GM18868 (cell line): ENCODE results near the gene FNIP1.
"Not testable (repeated sequence)": the region's sequence is repeated elsewhere in the genome, so short reads cannot be mapped to it uniquely, and the experiment has no call there.

Source experiments
- ATAC-seq: cut with Tn5 transposase; IDR thresholded peaks from one replicate; pipeline ENCODE4 v1.9.1; 2021; ENCODE audit warnings: mild to moderate bottlenecking, moderate library complexity; ENCODE audit not compliant: unreplicated experiment

The FNIP1 gene

DNA sequence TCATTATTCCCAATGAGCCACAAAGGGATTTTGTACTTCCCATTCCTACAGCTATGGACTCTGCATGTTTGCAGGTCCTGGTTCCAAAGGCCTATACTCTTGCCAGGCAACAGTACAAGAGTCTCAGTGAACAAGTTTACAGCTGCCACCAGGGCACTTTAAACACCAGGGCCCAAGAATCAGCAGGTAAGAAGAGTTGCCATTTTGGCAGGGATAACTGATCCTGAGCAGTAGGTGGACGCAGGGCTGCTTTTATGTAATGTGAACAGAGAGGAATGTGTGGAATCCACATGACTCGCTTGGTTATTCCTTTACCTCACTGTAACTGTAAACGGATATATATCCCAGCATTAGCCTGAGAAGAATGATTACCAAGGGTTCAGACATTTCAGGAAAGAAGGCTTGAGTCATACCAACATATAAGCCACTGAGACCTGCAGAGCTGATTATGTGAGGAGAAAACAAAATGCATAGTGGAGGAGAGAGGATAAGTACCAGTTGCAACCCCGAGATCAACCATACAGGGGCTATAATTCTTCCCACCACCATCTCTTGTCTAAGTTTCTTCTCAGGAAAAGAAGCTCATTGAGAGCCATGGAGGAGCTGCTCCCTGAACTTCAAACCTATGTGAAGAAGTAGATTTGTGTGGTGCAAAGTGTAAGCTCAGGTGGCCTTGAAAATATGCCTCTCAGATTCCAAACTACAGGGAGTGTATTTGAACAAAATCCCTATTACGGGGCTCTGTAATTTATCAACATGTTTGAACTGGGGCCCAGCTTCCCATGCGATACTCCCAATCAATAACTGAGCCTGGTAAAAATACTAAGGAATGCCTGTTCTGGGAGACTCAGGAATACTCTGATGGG lies 186.4 kb downstream of the FNIP1 start:
- no peak for ATAC-seq

DNA sequence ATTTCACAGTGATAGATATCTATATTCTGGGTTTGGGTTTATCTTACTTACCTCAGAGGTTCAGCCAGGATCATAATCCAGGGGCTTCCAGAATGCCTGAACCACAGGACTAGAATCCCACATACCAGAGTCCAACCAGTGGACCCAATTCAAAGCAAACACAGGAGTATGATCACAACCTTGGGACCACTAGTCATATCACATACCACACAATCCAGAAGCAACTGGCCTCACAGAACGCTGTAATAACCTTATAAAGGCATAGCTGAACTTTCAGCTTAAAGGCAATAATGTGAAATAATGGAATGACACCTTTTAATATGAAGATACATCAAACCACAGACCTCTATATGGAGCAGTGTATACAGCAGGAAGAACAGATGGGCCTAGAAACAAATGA lies 187.0 kb downstream of the FNIP1 start:
- no peak for ATAC-seq

DNA sequence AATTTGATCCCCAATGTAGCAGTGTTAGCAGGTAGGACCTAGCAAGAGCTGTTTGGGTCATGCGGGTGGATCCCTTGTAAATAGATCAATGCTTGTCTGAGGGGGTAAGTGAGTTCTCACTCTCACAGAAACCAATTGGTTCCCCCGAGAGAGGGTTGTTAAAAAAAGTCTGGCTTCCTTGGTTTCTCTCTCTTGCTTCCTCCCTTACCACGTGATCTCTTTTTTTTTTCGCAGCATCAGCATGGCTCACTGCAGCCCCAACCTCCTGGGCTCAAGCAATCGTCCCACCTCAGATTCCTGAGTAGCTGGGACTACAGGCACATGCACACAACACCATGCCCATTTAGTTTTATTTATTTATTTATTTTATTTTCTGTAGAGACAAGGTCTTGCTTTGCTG lies 188.2 kb downstream of the FNIP1 start:
- ATAC-seq = no peak

DNA sequence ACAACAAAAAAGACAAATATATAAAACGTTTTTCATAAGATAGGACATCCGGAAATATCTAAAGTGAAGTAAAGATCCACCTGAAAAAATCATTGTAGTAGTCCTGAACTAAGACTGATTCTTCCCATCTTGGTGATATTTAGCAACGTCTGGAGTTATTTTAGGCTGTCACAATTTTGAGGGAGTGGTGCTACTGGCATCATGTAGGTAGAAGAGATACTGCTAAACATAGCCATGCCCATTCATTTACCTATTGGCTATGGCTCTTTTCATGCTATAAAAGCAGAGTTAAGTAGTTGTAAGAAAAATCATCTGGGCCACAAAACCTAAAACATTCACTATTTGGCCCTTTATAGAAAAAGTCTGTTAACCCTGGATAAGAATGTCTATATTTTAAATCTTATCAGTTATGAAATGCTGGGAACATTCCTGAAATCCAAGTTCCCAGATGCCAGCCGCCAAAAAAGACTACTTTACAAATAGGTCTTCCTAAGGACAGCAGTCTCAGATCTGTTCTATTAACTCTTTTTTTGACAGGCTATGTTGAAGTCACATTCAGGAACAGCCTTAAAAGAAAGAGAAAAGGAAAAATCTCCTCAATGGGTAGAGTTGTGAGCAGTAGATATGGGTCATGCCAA lies 188.8 kb downstream of the FNIP1 start:
- ATAC-seq = no peak

DNA sequence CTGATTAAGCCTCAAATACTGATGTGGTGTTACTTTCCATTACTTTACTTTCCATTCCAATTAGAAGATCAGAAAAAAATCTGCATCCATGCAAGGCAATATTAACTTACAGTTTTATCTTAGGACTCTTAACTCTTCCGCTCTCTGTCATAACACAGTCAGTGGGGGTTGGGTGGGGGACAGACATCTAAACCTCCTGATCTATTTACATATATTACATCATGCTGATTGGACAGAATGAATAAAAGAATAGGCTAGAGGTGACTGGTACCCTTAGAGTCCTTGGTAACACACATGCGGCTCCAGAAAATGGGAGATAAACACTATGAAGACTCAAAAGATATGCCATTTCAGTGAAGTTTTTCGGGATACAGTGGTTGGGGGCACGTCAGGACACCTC lies 189.4 kb downstream of the FNIP1 start:
- no peak for ATAC-seq

DNA sequence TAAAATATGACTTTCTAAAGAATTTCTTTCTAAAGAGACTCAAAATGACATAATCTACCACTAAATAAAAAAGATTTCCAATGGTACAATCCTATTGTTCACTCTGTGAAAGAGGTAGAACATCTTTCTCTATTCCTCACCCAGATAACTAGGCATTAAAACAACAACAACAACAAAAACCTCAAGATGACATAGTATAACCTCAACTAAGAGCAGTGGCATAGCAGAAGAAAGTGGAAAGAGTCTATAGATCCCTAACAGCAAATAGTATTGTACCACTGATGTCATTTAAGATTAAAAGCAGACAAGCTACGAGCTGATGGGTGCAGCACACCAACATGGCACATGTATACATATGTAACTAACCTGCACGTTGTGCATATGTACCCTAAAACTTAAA lies 191.7 kb downstream of the FNIP1 start:
- ATAC-seq = no peak

DNA sequence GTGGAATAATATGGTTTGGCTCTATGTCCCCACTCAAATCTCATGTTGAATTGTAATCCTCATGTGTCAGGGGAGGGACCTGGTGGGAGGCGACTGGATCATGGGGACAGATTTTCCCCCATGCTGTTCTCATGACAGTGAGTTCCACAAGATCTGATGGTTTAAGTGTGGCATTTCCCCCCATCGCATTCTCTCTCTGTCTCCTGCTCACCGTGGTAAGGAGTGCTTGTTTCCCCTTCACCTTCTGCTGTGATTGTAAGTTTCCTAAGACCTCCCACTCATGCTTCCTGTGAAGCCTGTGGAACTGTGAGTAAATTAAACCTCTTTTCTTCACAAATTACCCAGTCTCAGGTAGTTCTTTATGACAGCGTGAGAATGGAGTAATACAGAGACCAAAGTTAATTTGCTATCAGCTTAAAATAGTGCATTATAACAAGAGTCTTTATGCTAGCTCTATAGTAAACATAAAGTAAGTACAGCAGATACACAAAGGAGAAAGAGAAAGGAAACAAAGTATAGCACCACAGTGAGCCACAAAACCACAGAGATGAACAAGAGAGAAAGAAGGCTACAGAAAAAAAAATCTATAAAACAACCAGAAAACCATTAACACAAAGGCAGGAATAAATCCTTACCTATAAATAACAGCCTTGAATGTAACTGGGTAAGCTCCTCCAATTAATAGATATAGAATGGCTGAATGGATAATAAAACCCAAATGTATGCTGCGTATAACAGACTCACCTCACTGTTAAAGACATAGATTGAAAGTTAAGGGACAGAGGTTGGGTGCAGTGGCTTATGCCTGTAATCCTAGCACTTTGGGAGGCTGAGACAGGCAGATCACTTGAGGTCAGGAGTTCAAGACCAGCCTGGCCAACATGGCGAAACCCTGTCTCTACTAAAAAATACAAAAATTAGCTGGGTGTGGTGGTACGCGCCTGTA lies 201.5 kb downstream of the FNIP1 start:
- peak; percentile 76 for ATAC-seq

DNA sequence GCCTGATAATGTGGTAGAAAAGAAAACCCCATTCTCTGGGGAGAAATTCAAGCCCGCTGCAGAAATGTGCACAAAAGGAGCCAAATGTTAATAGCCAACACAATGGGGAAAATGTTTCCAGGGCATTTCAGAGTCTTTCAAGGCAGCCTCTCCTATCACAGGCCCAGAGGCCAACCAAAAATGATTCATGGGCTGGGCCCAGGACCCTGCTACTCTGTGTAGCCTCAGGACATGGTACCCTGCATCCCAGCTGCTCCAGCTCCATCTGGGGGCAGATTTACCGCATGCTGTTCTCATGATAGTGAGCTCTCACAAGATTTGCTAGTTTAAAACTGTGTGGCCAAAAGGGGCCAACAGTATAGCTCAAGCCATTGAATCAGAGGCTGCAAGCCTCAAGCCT lies 202.9 kb downstream of the FNIP1 start:
- ATAC-seq = no peak

DNA sequence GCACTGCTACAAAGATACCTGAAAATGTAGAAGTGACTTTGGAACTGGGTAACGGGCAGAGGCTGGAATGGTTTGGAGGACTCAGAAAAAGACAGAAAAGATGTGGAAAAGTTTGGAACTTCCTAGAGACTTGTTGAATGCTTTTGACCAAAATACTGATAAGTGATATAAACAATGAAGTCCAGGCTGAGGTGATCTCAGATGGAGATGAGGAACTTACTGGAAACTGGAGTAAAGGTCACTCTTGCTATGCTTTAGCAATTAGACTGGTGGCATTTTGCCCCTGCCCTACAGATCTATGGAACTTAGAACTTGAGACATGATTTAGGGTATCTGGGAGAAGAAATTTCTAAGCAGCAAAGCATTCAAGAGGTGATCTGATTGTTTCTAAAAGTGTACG lies 203.4 kb downstream of the FNIP1 start:
- ATAC-seq = not testable (repeated sequence)
